H9 (cell line): ENCODE results near the gene NGFR. TPM values are rescaled to one million over a fixed set of nuclear protein-coding genes. Genes with fewer than 3 reads are reported as not detected.

Experiments
- DNase-seq: peaks from one replicate; pipeline ENCODE4 v3.0.0-alpha.2; 2017
- H2AFZ ChIP-seq: one replicate; pipeline ENCODE4 v1.6.1; 2013; ENCODE audit warnings: mild to moderate bottlenecking, low read length, control low read depth, moderate library complexity
- H2AK5ac ChIP-seq: 2 replicates; pipeline ENCODE4 v1.6.1; 2013; ENCODE audit warnings: low read length, control low read depth, mixed read lengths; ENCODE audit not compliant: insufficient read length
- H2BK120ac ChIP-seq: one replicate; pipeline ENCODE4 v1.6.1; 2013; ENCODE audit warnings: low read depth, mild to moderate bottlenecking, low read length, control low read depth, inconsistent platforms; ENCODE audit not compliant: poor library complexity, severe bottlenecking
- H2BK12ac ChIP-seq: 2 replicates; pipeline ENCODE4 v1.6.1; 2013; ENCODE audit warnings: low read length, control low read depth, mixed read lengths, low read depth; ENCODE audit not compliant: insufficient read length
- H2BK15ac ChIP-seq: 2 replicates; pipeline ENCODE4 v1.6.1; 2013; ENCODE audit warnings: low read depth, low read length, control low read depth
- H2BK20ac ChIP-seq: one replicate; pipeline ENCODE4 v1.6.1; 2013; ENCODE audit warnings: low read depth, mild to moderate bottlenecking, low read length, control low read depth, inconsistent platforms; ENCODE audit not compliant: poor library complexity, severe bottlenecking
- H2BK5ac ChIP-seq: 2 replicates; pipeline ENCODE4 v1.6.1; 2013; ENCODE audit warnings: low read length, control low read depth, mixed read lengths; ENCODE audit not compliant: insufficient read length
- H3K14ac ChIP-seq: 2 replicates; pipeline ENCODE4 v1.6.1; 2013; ENCODE audit warnings: low read length, control low read depth; ENCODE audit not compliant: insufficient read depth
- H3K18ac ChIP-seq: 2 replicates; pipeline ENCODE4 v1.6.1; 2013; ENCODE audit warnings: low read depth, mild to moderate bottlenecking, mixed read lengths, low read length, control low read depth; ENCODE audit not compliant: insufficient read length
- H3K23ac ChIP-seq: 2 replicates; pipeline ENCODE4 v1.6.1; 2013; ENCODE audit warnings: low read length, control low read depth, mixed read lengths, low read depth; ENCODE audit not compliant: insufficient read length
- H3K23me2 ChIP-seq: 2 replicates; pipeline ENCODE4 v1.6.1; 2013; ENCODE audit warnings: low read depth, mild to moderate bottlenecking, mixed read lengths, low read length, control low read depth; ENCODE audit not compliant: insufficient read length, poor library complexity, severe bottlenecking
- H3K27ac ChIP-seq: 2 replicates; pipeline ENCODE4 v1.5.1; 2013; ENCODE audit warnings: low read length, control low read depth, mixed read lengths, low read depth; ENCODE audit not compliant: insufficient read length
- H3K27me3 ChIP-seq: 2 replicates; pipeline ENCODE4 v1.6.1; 2013; ENCODE audit warnings: low read length, control low read depth, inconsistent platforms; ENCODE audit not compliant: insufficient read depth
- H3K4ac ChIP-seq: 2 replicates; pipeline ENCODE4 v1.6.1; 2013; ENCODE audit warnings: low read depth, mild to moderate bottlenecking, control low read depth, inconsistent platforms, low read length, moderate library complexity
- H3K4me1 ChIP-seq: 2 replicates; pipeline ENCODE4 v1.6.1; 2013; ENCODE audit warnings: low read length, control low read depth, inconsistent platforms; ENCODE audit not compliant: insufficient read depth
- H3K4me2 ChIP-seq: 2 replicates; pipeline ENCODE4 v1.6.1; 2013; ENCODE audit warnings: low read length, control low read depth, mixed read lengths; ENCODE audit not compliant: insufficient read length, insufficient read depth
- H3K56ac ChIP-seq: 2 replicates; pipeline ENCODE4 v1.6.1; 2013; ENCODE audit warnings: low read depth, mild to moderate bottlenecking, mixed read lengths, low read length, control low read depth; ENCODE audit not compliant: insufficient read length
- H3K79me1 ChIP-seq: 2 replicates; pipeline ENCODE4 v1.6.1; 2013; ENCODE audit warnings: low read depth, mild to moderate bottlenecking, moderate library complexity, low read length, control low read depth, inconsistent platforms; ENCODE audit not compliant: insufficient read depth, poor library complexity, severe bottlenecking
- H3K79me2 ChIP-seq: 2 replicates; pipeline ENCODE4 v1.6.1; 2013; ENCODE audit warnings: low read length, control low read depth, inconsistent platforms; ENCODE audit not compliant: insufficient read depth
- H3K9ac ChIP-seq: 2 replicates; pipeline ENCODE4 v1.6.1; 2013; ENCODE audit warnings: low read length, control low read depth, mixed read lengths; ENCODE audit not compliant: insufficient read length; ENCODE audit errors: extremely low read depth
- H3K9me3 ChIP-seq: one replicate; pipeline ENCODE4 v1.6.1; 2013; ENCODE audit warnings: low read depth, low read length, inconsistent platforms; ENCODE audit not compliant: control insufficient read depth
- H3T11ph ChIP-seq: one replicate; pipeline ENCODE4 v1.6.1; 2013; ENCODE audit warnings: mild to moderate bottlenecking, low read length, control low read depth, inconsistent platforms
- H4K20me1 ChIP-seq: one replicate; pipeline ENCODE4 v1.6.1; 2013; ENCODE audit not compliant: control insufficient read depth, insufficient read length, insufficient read depth
- H4K5ac ChIP-seq: 2 replicates; pipeline ENCODE4 v1.6.1; 2013; ENCODE audit warnings: low read depth, mild to moderate bottlenecking, mixed read lengths, low read length, control low read depth; ENCODE audit not compliant: insufficient read length
- H4K8ac ChIP-seq: replicated peaks from 2 replicates; pipeline ENCODE4 v1.6.1; 2013; ENCODE audit warnings: low read length, control low read depth, mixed read lengths, low read depth; ENCODE audit not compliant: insufficient read length
- H4K91ac ChIP-seq: 2 replicates; pipeline ENCODE4 v1.6.1; 2013; ENCODE audit warnings: low read depth, mild to moderate bottlenecking, moderate library complexity, mixed read lengths, low read length, control low read depth; ENCODE audit not compliant: insufficient read length
- H3K27ac Mint-ChIP-seq, 3 experiments: 2 replicates in 2 of 3; 3 replicates in 1 of 3; pipeline ENCODE4 v1.8.0; 2020 to 2021; ENCODE audit warnings: mixed read lengths in 3 of 3, mild to moderate bottlenecking in 1 of 3, moderate library complexity in 1 of 3
- H3K27me3 Mint-ChIP-seq: 2 replicates; pipeline ENCODE4 v1.8.0; 2021; ENCODE audit warnings: low read depth, mild to moderate bottlenecking, moderate library complexity, mixed read lengths
- H3K36me3 Mint-ChIP-seq, 3 experiments: 2 replicates in 2 of 3; 3 replicates in 1 of 3; pipeline ENCODE4 v1.8.0; 2020 to 2021; ENCODE audit warnings: low read depth in 3 of 3, mixed read lengths in 3 of 3; ENCODE audit not compliant: insufficient read depth in 1 of 3
- H3K4me1 Mint-ChIP-seq, 2 experiments: 2 replicates each; pipeline ENCODE4 v1.8.0; 2020; ENCODE audit warnings: mixed read lengths in 2 of 2
- H3K4me3 Mint-ChIP-seq, 2 experiments: 2 replicates in 1 of 2; 3 replicates in 1 of 2; pipeline ENCODE4 v1.8.0; 2020 to 2021; ENCODE audit warnings: mild to moderate bottlenecking in 2 of 2, mixed read lengths in 2 of 2, moderate library complexity in 1 of 2
- H3K9me3 Mint-ChIP-seq, 2 experiments: 2 replicates in 1 of 2; 3 replicates in 1 of 2; pipeline ENCODE4 v1.8.0; 2020; ENCODE audit warnings: mild to moderate bottlenecking in 2 of 2, mixed read lengths in 2 of 2, moderate library complexity in 1 of 2
- CTCF ChIP-seq: fragments of 200-600 bp; sonication (generic); conservative IDR thresholded peaks from 3 replicates; pipeline ENCODE4 v1.8.0; 2021; ENCODE audit warnings: antibody characterized with exemption, mild to moderate bottlenecking
- WGBS: extraction: QIAGEN DNeasy Blood & Tissue Kit; methylation state at CpG from one replicate; pipeline ENCODE4 v1.1.7; 2013; ENCODE audit warnings: missing lambda C conversion rate, low lambda C conversion rate, mixed read lengths; ENCODE audit not compliant: insufficient read length; ENCODE audit errors: extremely low coverage; 5-methylcytosine and 5-hydroxymethylcytosine counted together
- long read RNA-seq: library from polyadenylated mRNA; unstranded; transcript quantifications from one replicate; pipeline ENCODE4 v2.0.0, GENCODE V29; 2020
- total RNA-seq: library from RNA; stranded (reverse); gene quantifications from 2 replicates; pipeline ENCODE4 v1.2.1, GENCODE V29; 2021

NGFR gene
- total RNA-seq = 9.6 and 10.9 TPM in 2 replicates
- long read RNA-seq, transcript NGFR-201 (6 exons, 3,417 nt) = major isoform, 16 of 22 reads
- long read RNA-seq, partial matches to known transcripts = 4 of 22 reads
- long read RNA-seq, other reads (novel, unspliced or antisense) = 2 of 22 reads

DNA sequence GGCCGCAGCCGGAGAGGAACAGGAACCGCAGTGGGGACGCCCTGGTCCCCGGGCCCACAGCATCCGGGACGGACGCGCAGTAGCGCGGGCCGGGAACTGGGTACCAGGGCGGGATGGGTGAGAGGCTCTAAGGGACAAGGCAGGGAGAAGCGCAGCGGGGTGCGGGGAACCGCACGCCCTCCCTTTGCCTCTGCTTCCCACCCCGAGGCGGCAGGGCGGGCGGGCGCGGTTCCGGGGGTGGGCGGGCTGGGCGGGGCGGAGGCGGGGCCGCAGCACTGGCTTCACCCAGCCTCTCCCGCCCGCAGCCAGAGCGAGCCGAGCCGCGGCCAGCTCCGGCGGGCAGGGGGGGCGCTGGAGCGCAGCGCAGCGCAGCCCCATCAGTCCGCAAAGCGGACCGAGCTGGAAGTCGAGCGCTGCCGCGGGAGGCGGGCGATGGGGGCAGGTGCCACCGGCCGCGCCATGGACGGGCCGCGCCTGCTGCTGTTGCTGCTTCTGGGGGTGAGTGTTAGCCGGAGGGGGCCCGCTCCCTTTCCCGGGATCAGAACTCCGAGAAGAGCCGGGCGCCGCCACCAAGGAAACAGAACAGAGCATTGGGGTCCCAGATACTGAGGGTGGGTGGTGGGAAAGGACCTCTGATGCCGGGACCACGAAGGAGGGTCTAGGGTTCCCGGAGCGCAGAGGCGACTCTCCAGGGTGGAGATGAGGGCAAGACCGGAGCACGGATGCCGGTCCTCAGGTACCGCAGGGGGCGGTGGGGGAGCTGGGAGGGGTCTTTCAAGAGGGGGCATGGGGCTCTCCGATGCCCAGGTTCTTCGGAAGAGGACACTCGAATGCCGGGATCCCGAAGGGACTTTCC is at the start of gene NGFR:
Gene NGFR (plus strand): TSS at position 308 of the 856 bp plus-strand sequence. CDS start 125 bp downstream, at position 433.
- no peak within 1 kb of the TSS for H3K27ac ChIP-seq
- H3K27me3 ChIP-seq = peaks cover 9% of the 10 kb centered on the region
- H2BK12ac ChIP-seq = no peak within 1 kb of the TSS
- H3K9ac ChIP-seq = no peak within 1 kb of the TSS
- DNase-seq = peak; percentile 82
- no peak within 1 kb of the TSS for H3K56ac ChIP-seq
- no peaks in the 10 kb centered on the region; a peak in 1 of 5 replicates for H3K9me3 Mint-ChIP-seq
- peaks cover 26% of the 10 kb centered on the region for H3K23me2 ChIP-seq
- H4K91ac ChIP-seq = no peak within 1 kb of the TSS
- no peak within 1 kb of the TSS for H2AK5ac ChIP-seq
- H4K20me1 ChIP-seq = no peaks in the 10 kb centered on the region
- no peaks in the 10 kb centered on the region for H3K9me3 ChIP-seq
- peaks cover 89% of the 10 kb centered on the region for H3K27me3 Mint-ChIP-seq
- no peaks in the 10 kb centered on the region; a peak in 2 of 7 replicates for H3K36me3 Mint-ChIP-seq
- H2BK15ac ChIP-seq = no peak within 1 kb of the TSS
- H2BK5ac ChIP-seq = no peak within 1 kb of the TSS
- H3K14ac ChIP-seq = peak within 1 kb of the TSS; percentile 37; the same call in 1 of the 2 replicates
- peak within 1 kb of the TSS in 1 of 3 experiments; percentile 77; a peak in 1 of 7 replicates for H3K27ac Mint-ChIP-seq
- H3K4me1 Mint-ChIP-seq = peaks cover 31 to 45% of the 10 kb centered on the region in 2 experiments
- peak within 1 kb of the TSS; percentile 60 for H3K4me2 ChIP-seq
- no CpG with 5 or more reads among the region's 79 CpGs for WGBS
- H3K4me3 Mint-ChIP-seq = peak within 1 kb of the TSS; percentile 68 to 95
- no peak within 1 kb of the TSS for H3K4ac ChIP-seq
- no peak within 1 kb of the TSS for H2AFZ ChIP-seq
- H2BK20ac ChIP-seq = no peak within 1 kb of the TSS
- H3K4me1 ChIP-seq = no peaks in the 10 kb centered on the region; the same call in 1 of the 2 replicates
- H4K5ac ChIP-seq = no peak within 1 kb of the TSS
- no peaks in the 10 kb centered on the region for H3K79me2 ChIP-seq
- no peak within 1 kb of the TSS for H3K23ac ChIP-seq
- no peak within 1 kb of the TSS for H4K8ac ChIP-seq
- peak; percentile 32; the same call in 2 of the 3 replicates for TF ChIP-seq CTCF
- no peak within 1 kb of the TSS for H3T11ph ChIP-seq
- H3K79me1 ChIP-seq = no peaks in the 10 kb centered on the region
- H2BK120ac ChIP-seq = no peak within 1 kb of the TSS
- H3K18ac ChIP-seq = no peak within 1 kb of the TSS
